GM10248 (cell line): ENCODE results near the gene TTC8.
"Not testable (repeated sequence)": the region's sequence is repeated elsewhere in the genome, so short reads cannot be mapped to it uniquely, and the experiment has no call there.

ENCODE experiments used
- CTCF ChIA-PET: fragments of 300-600 bp; sonication (Branson Sonifier 250); formaldehyde crosslinking; extraction: SDS; loops from one replicate; lab custom pipeline; 2021; ENCODE audit warnings: antibody characterized with exemption; lab: Yijun Ruan, JAX
- POLR2A ChIA-PET: fragments of 350-650 bp; sonication (Branson Sonifier 250); formaldehyde crosslinking; extraction: SDS; loops from one replicate; lab custom pipeline; 2020; ENCODE audit warnings: antibody characterized with exemption; lab: Yijun Ruan, JAX
- DNase-seq: peaks from one replicate; pipeline ENCODE4 v3.0.0; 2012; ENCODE audit errors: extremely low spot score
- CTCF ChIP-seq: IDR thresholded peaks from 2 replicates; pipeline ENCODE4 v1.5.1; 2012; ENCODE audit warnings: mild to moderate bottlenecking, low read depth; ENCODE audit errors: extremely low read depth, missing control alignments, control extremely low read depth

Gene TTC8

GRCh38 chr14:88824314-88825077 lies at the start of gene TTC8:
TSS of gene TTC8 (plus strand) at chr14:88824651. CDS start at chr14:88824708, 57 bp downstream.
- no peak for TF ChIP-seq CTCF
- CTCF ChIA-PET: interaction anchor here (0.9 to 2.2 kb wide), 9 partner anchors 10 to 157 kb away, joined by 3 to 8 read pairs (median 3); no protein-coding TSS in a partner anchor
- peak; percentile 89 for DNase-seq
- POLR2A ChIA-PET: no interaction called here

- CTCF ChIA-PET: no interaction called here
- DNase-seq: no peak
- POLR2A ChIA-PET: no interaction called here
- no peak for TF ChIP-seq CTCF
These were observed 48.9 kb upstream of the TTC8 start for GRCh38 chr14:88775532-88775931.

GRCh38 chr14:88785911-88786310 lies 38.5 kb upstream of the TTC8 start:
- ChIA-PET POLR2A (no interaction called here), CTCF (no interaction called here)
- DNase-seq: no peak
- no peak for TF ChIP-seq CTCF

- CTCF ChIA-PET: no interaction called here
- no peak for TF ChIP-seq CTCF
- DNase-seq: no peak
- POLR2A ChIA-PET: no interaction called here
These were observed 37.7 kb upstream of the TTC8 start for GRCh38 chr14:88786715-88787114.

GRCh38 chr14:88789573-88789972 lies 34.9 kb upstream of the TTC8 start:
- POLR2A ChIA-PET, DNase-seq: not testable (repeated sequence)
- CTCF ChIA-PET: interaction anchor here (1.3 kb wide), 1 partner anchor 39 kb away, joined by 4 read pairs; no protein-coding TSS in a partner anchor

- TF ChIP-seq CTCF: no peak
- no peak for DNase-seq
- ChIA-PET CTCF (interaction anchor here (1.2 to 1.3 kb wide), 2 partner anchors 34 to 40 kb away, joined by 3 to 4 read pairs; partner anchors contain the start of gene TTC8), POLR2A (no interaction called here)
These were observed 33.8 kb upstream of the TTC8 start for GRCh38 chr14:88790501-88791251.
